Measurements from ENCODE around the gene SLC6A9. TPM values are rescaled to one million over a fixed set of nuclear protein-coding genes. Genes with fewer than 3 reads are reported as not detected.

Gene SLC6A9
- polyA plus RNA-seq, 4 donors = 0.81 to 15.7 (median 2.0) TPM

DNA sequence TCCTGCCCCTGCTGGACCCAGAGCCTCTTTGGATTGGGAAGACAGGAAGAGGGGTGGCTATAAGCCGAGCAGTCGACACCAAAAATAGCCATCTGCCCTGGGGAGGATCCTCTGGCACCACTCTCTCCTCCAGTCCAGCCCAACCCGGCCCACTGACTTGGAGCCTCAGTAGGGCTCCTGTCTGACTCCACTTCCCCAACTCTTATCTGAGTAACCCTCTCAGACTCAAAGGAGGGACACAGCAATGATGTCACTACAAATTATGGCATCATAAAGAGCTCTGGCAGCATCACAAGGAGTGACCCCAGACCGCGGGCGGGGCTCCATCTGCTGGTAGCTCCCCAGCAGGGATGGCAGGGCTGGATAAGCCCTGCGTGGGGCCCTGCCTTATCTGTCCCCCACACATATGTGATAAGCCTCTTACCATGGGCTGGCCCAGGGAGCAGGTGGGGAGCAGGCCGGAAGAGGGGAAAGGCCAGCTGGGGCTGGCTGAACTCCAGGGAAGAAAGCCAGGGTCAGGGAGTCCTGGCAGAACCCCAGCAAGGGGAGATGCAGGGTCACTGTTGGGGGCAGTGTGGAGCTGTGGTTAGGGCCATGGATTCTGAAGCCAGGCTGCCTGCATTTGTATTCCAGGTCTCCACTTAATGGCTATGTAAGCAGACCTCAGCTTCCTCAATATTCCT lies 4.6 kb upstream of the SLC6A9 start:
- H3K36me3 ChIP-seq (ENCODE audit: control insufficient read depth in 3 of 3, insufficient read depth in 2 of 3, low read depth in 1 of 3, low read length in 3 of 3) = no peaks in the 10 kb centered on the region
- 24 to 39% (median 34%) methylated on average over 8 of the region's 8 CpGs for WGBS, 3 donors
- H3K9me3 ChIP-seq (ENCODE audit: control insufficient read depth in 2 of 2, insufficient read depth in 1 of 2, low read depth in 1 of 2, low read length in 1 of 2) = no peaks in the 10 kb centered on the region
- peaks cover 0 to 40% (median 5%) of the 10 kb centered on the region in 3 donors for H3K4me1 ChIP-seq (ENCODE audit: control insufficient read depth in 3 of 3, insufficient read depth in 2 of 3, low read depth in 1 of 3, low read length in 2 of 3)
- no peak overlapping the region for H3K4me3 ChIP-seq (ENCODE audit: low read depth in 1 of 3, low read length in 3 of 3)
- H3K27ac ChIP-seq (ENCODE audit: low read depth in 1 of 3, low read length in 2 of 3) = peak overlapping the region in 1 of 3 donors; percentile 42
- no peak for FAIRE-seq
- no peaks in the 10 kb centered on the region for H3K27me3 ChIP-seq (ENCODE audit: control insufficient read depth in 3 of 3, insufficient read depth in 3 of 3, low read length in 3 of 3)
- DNase-seq = peak; percentile 53 to 71

- no peak for FAIRE-seq
- H3K27ac ChIP-seq (ENCODE audit: low read depth in 1 of 3, low read length in 2 of 3) = no peak overlapping the region
- 67 to 77% (median 72%) methylated on average over 11 of the region's 11 CpGs for WGBS, 3 donors
Measured at GRCh38 chr1:44034976-44035716, 3.9 kb upstream of the SLC6A9 start.

DNA sequence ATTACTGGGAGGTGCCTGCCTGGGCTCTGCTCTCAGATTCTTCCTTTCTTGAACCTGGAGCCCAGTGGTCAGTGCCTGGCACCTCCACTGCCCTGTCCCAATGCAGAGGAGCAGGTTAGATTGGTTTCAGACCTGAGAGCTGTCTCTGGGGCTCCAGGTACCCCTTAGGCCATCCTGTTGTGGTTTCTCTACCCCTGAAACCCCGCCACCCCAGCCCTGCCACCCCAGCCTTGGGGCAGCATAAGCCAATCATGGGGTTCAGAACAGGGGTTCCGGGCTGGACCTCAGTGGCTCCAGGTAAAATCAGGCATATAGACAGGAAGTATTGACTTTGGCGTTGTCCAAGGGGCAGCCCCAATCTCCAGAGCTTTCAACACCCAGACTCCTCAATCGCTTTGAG lies 3.2 kb upstream of the SLC6A9 start:
- Histone ChIP-seq H3K4me3 (ENCODE audit: low read depth in 1 of 3, low read length in 3 of 3) (no peak overlapping the region), H3K9me3 (ENCODE audit: control insufficient read depth in 2 of 2, insufficient read depth in 1 of 2, low read depth in 1 of 2, low read length in 1 of 2) (no peaks in the 10 kb centered on the region), H3K27ac (ENCODE audit: low read depth in 1 of 3, low read length in 2 of 3) (no peak overlapping the region), H3K36me3 (ENCODE audit: control insufficient read depth in 3 of 3, insufficient read depth in 2 of 3, low read depth in 1 of 3, low read length in 3 of 3) (no peaks in the 10 kb centered on the region), H3K27me3 (ENCODE audit: control insufficient read depth in 3 of 3, insufficient read depth in 3 of 3, low read length in 3 of 3) (no peaks in the 10 kb centered on the region), H3K4me1 (ENCODE audit: control insufficient read depth in 3 of 3, insufficient read depth in 2 of 3, low read depth in 1 of 3, low read length in 2 of 3) (peaks cover under 1 to 44% (median 6%) of the 10 kb centered on the region in 3 donors)
- FAIRE-seq (no peak), DNase-seq (no peak)
- WGBS, 3 donors = 92 to 95% (median 94%) methylated on average over 4 of the region's 4 CpGs

More at GRCh38 chr1:44034976-44035716, 3.9 kb upstream of the SLC6A9 start:
- Histone ChIP-seq H3K36me3 (ENCODE audit: control insufficient read depth in 3 of 3, insufficient read depth in 2 of 3, low read depth in 1 of 3, low read length in 3 of 3) (no peaks in the 10 kb centered on the region), H3K4me3 (ENCODE audit: low read depth in 1 of 3, low read length in 3 of 3) (no peak overlapping the region), H3K4me1 (ENCODE audit: control insufficient read depth in 3 of 3, insufficient read depth in 2 of 3, low read depth in 1 of 3, low read length in 2 of 3) (peaks cover 0 to 40% (median 5%) of the 10 kb centered on the region in 3 donors), H3K27me3 (ENCODE audit: control insufficient read depth in 3 of 3, insufficient read depth in 3 of 3, low read length in 3 of 3) (no peaks in the 10 kb centered on the region), H3K9me3 (ENCODE audit: control insufficient read depth in 2 of 2, insufficient read depth in 1 of 2, low read depth in 1 of 2, low read length in 1 of 2) (no peaks in the 10 kb centered on the region)
- DNase-seq = no peak

DNA sequence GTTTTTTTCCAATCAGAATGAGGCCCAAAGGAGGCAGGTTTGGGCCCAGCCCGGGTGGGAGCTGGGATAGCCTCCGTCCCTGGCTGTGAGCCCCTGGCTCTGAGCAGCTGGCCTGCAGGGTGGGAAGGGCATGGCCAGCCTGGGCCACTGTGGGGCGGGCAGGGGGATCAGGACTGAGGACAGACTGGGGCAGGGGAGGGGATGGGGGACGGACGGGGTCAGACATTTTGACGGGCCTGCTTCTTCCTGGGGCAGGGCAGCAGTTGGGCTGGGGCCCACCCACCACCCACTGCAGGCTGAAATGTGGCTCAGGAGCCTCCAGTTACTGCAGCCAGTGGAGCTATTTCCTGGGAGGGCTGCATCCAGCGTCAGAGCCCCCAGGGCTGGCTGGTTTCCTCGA lies 2.5 kb upstream of the SLC6A9 start:
- no peaks in the 10 kb centered on the region for H3K36me3 ChIP-seq (ENCODE audit: control insufficient read depth in 3 of 3, insufficient read depth in 2 of 3, low read depth in 1 of 3, low read length in 3 of 3)
- no peak for FAIRE-seq
- H3K4me3 ChIP-seq (ENCODE audit: low read depth in 1 of 3, low read length in 3 of 3) = no peak overlapping the region
- H3K9me3 ChIP-seq (ENCODE audit: control insufficient read depth in 2 of 2, insufficient read depth in 1 of 2, low read depth in 1 of 2, low read length in 1 of 2) = no peaks in the 10 kb centered on the region
- no peak overlapping the region for H3K27ac ChIP-seq (ENCODE audit: low read depth in 1 of 3, low read length in 2 of 3)
- DNase-seq = no peak
- 78 to 94% (median 85%) methylated on average over 8 of the region's 8 CpGs for WGBS, 3 donors
- H3K4me1 ChIP-seq (ENCODE audit: control insufficient read depth in 3 of 3, insufficient read depth in 2 of 3, low read depth in 1 of 3, low read length in 2 of 3) = peaks cover 6 to 50% (median 9%) of the 10 kb centered on the region in 3 donors
- no peaks in the 10 kb centered on the region for H3K27me3 ChIP-seq (ENCODE audit: control insufficient read depth in 3 of 3, insufficient read depth in 3 of 3, low read length in 3 of 3)

DNA sequence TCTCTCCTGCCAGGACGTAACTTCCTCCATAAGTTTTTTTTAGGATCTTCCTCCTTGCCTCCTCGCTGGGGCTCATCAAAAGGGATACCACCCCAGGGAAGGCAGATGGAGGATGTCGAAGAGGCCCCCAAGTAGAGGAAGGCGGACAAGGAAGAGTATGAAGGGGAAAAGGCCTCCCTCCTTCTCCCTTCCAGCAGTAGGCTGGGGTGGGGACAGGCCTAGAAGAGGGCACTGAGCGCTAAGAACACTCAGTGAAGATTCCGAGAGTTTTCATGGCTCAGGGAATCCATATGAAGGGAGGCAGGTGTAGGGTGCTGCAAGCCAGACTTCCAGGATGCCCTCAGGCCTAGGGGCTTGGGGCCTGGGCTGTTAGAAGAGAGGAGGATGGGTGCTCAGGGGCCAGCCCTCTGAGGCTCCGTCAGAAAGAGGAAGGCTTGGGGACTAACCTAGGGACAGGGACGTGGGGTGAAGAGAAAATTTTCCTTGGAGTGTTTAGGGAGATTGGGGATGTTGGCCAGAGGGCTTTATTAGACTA lies 1.8 kb upstream of the SLC6A9 start:
- WGBS, 3 donors = 83 to 88% (median 86%) methylated on average over 8 of the region's 8 CpGs
- Histone ChIP-seq H3K27me3 (ENCODE audit: control insufficient read depth in 3 of 3, insufficient read depth in 3 of 3, low read length in 3 of 3) (no peaks in the 10 kb centered on the region), H3K4me1 (ENCODE audit: control insufficient read depth in 3 of 3, insufficient read depth in 2 of 3, low read depth in 1 of 3, low read length in 2 of 3) (peaks cover 6 to 55% (median 9%) of the 10 kb centered on the region in 3 donors)

GRCh38 chr1:44032170-44032790 lies 1.0 kb upstream of the SLC6A9 start:
- no peak for FAIRE-seq
- WGBS, 3 donors = 17 to 47% (median 38%) methylated on average over 6 of the region's 6 CpGs
- DNase-seq = peak; percentile 66 to 68
- Histone ChIP-seq H3K4me1 (ENCODE audit: control insufficient read depth in 3 of 3, insufficient read depth in 2 of 3, low read depth in 1 of 3, low read length in 2 of 3) (peaks cover 6 to 57% (median 9%) of the 10 kb centered on the region in 3 donors), H3K27ac (ENCODE audit: low read depth in 1 of 3, low read length in 2 of 3) (peak overlapping the region; percentile 2 to 92 (median 33)), H3K4me3 (ENCODE audit: low read depth in 1 of 3, low read length in 3 of 3) (no peak overlapping the region), H3K27me3 (ENCODE audit: control insufficient read depth in 3 of 3, insufficient read depth in 3 of 3, low read length in 3 of 3) (no peaks in the 10 kb centered on the region), H3K36me3 (ENCODE audit: control insufficient read depth in 3 of 3, insufficient read depth in 2 of 3, low read depth in 1 of 3, low read length in 3 of 3) (no peaks in the 10 kb centered on the region), H3K9me3 (ENCODE audit: control insufficient read depth in 2 of 2, insufficient read depth in 1 of 2, low read depth in 1 of 2, low read length in 1 of 2) (no peaks in the 10 kb centered on the region)

More for the DNA sequence above, 1.8 kb upstream of the SLC6A9 start:
- Histone ChIP-seq H3K4me3 (ENCODE audit: low read depth in 1 of 3, low read length in 3 of 3) (no peak overlapping the region), H3K27ac (ENCODE audit: low read depth in 1 of 3, low read length in 2 of 3) (peak overlapping the region in 1 of 3 donors; percentile 92), H3K36me3 (ENCODE audit: control insufficient read depth in 3 of 3, insufficient read depth in 2 of 3, low read depth in 1 of 3, low read length in 3 of 3) (no peaks in the 10 kb centered on the region), H3K9me3 (ENCODE audit: control insufficient read depth in 2 of 2, insufficient read depth in 1 of 2, low read depth in 1 of 2, low read length in 1 of 2) (no peaks in the 10 kb centered on the region)
- FAIRE-seq (no peak), DNase-seq (no peak)

- 0% methylated on average over 26 to 66 of the region's 66 CpGs for WGBS, 3 donors
- FAIRE-seq = no peak
Measured at GRCh38 chr1:44030605-44031251, 534 bp downstream of the SLC6A9 start.

More at GRCh38 chr1:44030605-44031251, 534 bp downstream of the SLC6A9 start:
- no peaks in the 10 kb centered on the region for H3K9me3 ChIP-seq (ENCODE audit: control insufficient read depth in 2 of 2, insufficient read depth in 1 of 2, low read depth in 1 of 2, low read length in 1 of 2)
- H3K4me3 ChIP-seq (ENCODE audit: low read depth in 1 of 3, low read length in 3 of 3) = peak overlapping the region; percentile 63 to 84 (median 80)
- H3K4me1 ChIP-seq (ENCODE audit: control insufficient read depth in 3 of 3, insufficient read depth in 2 of 3, low read depth in 1 of 3, low read length in 2 of 3) = peaks cover 6 to 50% (median 9%) of the 10 kb centered on the region in 3 donors
- peak in 1 of 2 donors; percentile 40 for DNase-seq
- no peaks in the 10 kb centered on the region for H3K27me3 ChIP-seq (ENCODE audit: control insufficient read depth in 3 of 3, insufficient read depth in 3 of 3, low read length in 3 of 3)
- no peaks in the 10 kb centered on the region for H3K36me3 ChIP-seq (ENCODE audit: control insufficient read depth in 3 of 3, insufficient read depth in 2 of 3, low read depth in 1 of 3, low read length in 3 of 3)
- H3K27ac ChIP-seq (ENCODE audit: low read depth in 1 of 3, low read length in 2 of 3) = peak overlapping the region; percentile 80 to 92 (median 85)
